NCI-H82 (cell line): ENCODE results near the gene ACTA1.
"Not testable (repeated sequence)": the region's sequence is repeated elsewhere in the genome, so short reads cannot be mapped to it uniquely, and the experiment has no call there.

Experiments
- DNase-seq: peaks from one replicate; lab custom pipeline; 2025; lab: John Stamatoyannopoulos, UW

ACTA1 gene

DNA sequence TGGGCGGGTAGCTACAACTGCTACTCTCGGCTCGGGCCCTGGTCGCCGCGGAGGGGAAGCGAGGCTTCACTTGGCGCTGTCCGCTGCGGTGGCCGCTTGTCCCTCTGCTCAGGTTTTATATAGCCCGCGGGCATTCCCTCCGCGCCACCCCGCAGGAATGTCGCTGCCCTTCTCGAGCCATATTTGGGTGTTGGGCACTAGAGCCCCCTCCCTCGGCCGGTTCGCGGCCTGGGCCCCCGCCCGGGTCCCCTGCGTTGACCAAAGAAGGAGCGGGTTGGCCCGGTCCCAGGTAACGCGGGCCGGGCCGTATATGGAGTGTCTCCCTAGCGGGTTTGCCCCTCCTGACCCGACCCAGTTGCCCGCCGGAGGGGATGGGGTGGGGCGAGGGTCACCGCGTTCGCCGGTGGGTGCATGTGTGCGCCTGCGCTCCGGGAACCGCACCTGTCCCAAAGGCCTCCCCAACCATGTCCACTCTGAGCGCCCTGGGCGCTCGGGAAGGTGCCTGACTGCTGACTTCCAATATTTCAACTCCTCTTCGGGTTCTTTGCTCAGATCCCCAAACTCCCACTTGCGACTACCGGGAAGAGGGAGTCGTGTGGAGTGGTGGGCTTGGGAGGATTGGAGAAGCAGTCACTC lies at the start of gene ACTA1:
TSS of gene ACTA1 (minus strand) at position 90 of the 636 bp plus-strand sequence. CDS start 979 bp downstream, outside the sequence.
- DNase-seq = no peak

DNA sequence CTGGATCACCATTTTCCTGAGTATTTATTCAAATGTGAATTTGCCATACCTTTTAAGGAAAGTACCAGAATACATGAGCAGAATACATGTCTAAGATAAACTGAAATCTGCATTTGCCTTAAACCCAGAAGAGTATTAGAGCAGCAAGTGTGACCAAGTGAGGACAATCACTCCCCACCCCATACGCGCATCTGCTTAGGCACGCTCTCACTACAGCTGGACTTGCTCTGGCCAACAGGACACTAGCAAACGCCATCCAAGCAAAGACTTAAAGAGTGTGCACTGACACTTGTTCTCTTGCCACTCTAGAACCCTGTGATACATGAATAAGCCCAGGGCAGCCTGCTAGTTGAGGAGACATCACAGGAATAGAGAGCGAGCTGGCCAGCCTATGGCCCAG lies 48.6 kb upstream of the ACTA1 start:
- no peak for DNase-seq

DNA sequence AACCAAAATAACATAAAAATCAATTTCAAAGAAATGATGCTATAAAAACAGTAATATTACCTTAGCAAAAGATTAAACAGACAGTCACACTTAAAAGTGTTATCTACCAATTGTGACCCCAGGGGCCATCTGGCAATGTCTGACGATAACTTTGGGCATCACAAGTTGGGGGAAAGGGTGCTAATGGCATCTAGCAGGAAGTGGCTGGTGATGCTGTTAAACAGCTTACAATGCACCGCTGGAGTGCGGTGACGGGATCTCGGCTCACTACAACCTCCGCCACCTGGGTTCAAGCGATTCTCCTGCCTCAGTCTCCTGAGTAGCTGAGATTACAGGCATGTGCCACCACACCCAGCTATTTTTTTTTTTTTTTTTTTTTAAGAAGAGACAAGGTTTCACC lies 46.6 kb upstream of the ACTA1 start:
- no peak for DNase-seq

DNA sequence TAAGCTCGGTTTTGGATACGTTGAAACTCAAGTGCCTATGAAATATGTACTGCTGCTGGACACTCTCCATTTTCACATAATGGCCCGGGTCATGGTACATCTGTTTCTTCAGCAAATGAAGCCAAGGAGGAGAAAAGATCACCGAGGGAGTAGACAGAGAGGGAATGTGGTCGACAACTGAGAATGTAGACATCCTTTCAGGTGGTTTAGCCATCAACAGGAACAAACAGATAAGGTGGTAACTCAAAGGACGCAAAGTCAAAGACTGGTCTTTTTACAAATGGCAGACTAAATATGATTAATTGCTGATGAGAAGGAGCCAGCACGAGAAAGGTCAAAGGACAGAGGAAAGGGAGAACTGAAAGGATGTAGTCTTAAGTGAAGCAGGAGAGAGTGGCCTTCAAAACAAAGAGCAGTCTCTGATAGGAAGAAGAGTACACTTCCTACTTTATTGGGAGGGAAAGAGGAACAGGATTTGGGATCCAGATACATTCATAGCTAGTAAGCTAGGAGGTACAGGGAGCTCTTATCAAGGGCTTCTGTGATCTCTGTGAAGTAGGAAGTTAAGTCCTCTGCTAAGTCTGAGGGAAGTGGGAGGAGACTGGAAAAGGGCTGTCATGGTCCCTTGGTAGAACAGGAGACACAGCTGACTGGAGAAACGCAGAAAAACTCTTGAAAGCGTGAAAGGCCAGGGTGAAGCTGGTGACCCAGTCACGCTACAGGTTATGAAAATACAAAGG lies 45.9 kb upstream of the ACTA1 start:
- DNase-seq = peak; percentile 10

DNA sequence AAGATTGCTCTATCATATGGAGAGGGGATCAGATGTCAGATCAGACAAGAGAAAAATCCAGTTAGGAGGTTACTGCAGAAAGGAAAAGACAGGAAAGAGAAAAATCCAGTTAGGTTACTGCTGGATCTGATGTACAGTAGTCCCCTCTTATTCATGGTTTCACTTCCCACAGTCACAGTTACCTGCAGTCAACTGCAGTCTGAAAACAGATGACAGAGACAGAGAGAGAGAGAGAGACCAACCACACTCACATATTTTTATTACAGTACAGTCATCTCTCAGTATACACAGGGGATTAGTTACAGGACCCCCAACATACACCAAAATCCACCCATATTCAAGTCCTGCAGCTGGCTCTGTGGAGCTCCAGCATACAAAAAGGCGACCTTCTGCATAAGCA lies 45.0 kb upstream of the ACTA1 start:
- DNase-seq = no peak

DNA sequence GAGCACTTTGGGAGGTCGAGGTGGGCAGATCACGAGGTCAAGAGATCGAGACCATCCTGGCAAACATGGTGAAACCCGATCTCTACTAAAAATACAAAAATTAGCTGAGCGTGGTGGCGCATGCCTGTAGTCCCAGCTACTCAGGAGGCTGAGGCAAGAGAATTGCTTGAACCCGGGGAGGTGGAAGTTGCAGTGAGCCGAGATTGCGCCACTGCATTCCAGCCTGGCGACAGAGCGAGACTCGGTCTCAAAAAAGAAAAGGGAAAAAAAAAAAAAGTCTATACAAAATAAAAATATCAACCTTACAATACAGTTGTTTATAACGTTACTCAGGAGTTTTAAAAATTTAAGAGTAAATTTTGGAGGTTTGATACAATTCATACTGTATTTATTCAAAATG lies 42.0 kb upstream of the ACTA1 start:
- DNase-seq = not testable (repeated sequence)

DNA sequence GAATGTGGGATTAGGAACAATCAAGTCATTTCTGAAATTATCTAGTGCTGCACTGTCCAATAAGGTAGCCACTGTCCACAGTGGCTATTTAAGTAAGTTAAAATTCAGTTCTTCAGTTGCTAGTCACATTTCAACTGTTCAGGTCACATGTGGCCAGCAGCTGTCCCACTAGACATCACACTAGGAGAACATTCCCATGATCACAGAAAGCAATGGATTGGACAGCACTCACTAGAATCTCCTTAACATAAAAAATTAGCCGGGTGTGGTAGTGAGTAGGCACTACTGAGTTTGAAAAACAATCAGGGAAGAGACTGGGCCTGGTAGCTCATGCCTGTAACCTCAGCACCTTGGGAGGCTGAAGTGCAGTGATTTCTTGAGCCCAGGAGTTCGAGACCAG lies 40.6 kb upstream of the ACTA1 start:
- no peak for DNase-seq

DNA sequence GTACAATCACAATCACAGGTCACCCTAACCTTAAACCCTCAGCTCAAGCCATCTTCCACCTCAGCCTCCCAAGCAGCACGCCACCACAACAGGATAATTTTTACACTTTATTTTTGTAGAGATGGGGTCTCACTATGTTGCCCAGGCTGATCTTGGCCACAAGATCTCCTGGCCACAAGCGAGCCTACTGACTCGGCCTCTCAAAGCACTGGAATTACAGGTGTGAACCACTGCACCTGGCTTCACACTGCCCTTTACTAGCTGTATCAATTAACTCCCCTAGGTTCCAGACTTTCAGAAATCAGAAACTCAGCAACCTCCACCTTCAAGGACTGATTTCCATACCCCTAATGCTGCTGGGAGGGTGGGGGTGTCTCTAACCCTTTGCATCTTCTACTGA lies 37.3 kb upstream of the ACTA1 start:
- DNase-seq = no peak

DNA sequence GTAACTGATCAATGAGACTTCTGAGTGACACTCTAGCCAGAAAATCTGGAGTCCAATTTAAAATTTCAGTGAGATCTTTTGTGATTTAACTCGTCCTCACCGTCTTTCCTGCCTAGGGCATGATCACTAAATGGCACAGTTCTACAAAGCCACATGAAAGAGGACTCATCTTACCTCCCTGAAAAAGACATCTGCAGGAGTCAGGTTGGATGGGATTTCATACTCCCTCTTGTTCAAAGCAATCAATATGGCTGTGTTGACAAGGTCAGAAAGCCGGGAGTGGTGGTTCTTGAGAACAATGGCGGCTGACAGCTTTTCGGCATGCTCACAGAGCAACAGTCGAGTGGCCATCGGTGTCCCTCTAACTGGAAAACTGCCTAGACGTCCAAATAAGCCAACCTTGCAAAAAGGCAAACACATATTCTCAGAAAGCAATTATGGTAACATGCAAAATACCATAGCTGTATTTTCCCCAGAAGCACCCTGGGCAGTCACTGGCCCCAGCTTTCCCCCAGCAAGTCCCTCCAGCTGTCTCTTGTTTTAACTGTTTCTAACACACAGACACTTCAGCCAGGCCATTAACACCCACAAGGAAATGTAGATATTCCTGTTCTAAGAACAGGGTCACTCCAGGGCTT lies 36.6 kb upstream of the ACTA1 start:
- no peak for DNase-seq

DNA sequence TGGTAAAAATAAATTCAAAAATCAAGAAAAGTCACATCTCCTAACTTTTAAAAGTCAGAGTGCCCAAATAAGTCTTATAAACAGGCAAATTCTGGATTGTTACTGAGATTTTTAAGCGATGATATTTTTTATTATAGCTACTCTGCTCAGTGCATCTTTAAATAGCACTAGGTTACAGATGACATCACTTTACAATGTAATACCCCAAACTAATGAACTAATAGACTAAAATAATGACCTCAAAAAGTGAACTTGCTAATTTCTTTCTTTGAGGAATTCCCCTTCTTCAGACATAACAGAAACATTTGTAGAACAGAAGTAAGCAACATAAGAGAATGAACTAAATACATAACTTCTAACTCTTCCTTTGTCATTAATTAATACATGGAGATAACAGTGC lies 33.0 kb upstream of the ACTA1 start:
- no peak for DNase-seq

DNA sequence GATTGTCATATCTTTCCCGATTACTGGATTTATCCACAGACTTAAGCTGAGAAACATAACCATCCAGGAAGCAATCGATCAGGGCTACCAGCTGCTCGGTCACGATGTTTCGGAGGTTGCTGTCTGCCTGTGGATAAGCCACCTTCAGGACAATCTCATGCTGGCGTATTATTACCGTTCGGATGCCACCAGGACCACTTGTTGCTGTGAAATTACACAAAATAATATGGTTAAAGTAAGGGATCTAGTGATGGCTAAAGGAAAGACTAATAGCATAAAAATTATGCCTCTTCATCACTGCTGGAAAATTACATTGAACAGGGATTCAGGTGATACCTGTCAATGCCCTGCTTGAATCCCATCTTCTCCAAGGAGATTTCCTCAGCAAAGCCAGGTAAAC lies 30.8 kb upstream of the ACTA1 start:
- peak; percentile 16 for DNase-seq

DNA sequence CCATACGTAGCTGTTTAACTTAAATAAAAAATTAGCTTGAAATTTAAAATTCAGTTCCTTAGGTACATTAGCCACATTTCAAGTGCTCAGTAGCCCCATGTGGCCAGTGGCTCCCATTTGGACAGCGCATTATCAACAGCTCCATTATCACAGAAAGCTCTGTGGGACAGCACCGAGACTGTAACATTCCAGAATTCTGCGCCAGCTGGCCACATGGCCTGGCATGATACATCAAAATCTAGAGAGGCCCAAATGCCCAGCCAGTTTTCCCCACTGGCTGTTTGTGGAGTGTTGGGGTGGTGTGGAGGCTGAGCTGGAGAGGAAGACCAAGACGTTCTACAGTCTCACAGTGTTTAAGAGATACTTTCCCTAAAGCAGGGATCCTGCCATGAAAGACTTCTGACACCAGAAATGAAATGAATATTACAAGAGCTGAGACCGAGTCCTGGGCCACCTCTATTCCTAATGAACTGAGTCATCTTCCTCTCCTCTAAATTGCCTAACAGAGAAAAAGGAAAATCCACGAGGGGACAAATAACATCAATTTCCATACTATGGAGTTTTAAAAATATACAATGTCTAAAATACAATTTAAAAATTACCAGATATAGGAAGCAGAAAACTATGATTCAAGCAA lies 27.3 kb upstream of the ACTA1 start:
- DNase-seq = no peak

DNA sequence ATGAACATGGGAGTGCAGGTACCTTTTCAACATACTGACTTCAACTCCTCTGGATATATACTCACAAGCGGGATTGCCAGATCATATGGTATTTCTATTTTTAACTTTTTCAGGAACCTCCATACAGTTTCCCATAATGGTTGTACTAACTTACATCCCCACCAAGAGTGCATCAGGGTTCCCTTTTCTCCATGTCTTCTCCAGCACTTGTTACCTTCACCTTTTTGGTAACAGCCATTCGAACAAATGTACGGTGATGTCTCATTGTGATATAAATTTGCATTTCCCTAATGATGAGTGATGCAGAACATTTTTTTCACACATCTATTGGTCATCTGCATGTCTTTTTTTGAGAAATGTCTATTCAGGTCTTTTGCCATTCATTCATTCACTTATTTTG lies 25.9 kb upstream of the ACTA1 start:
- no peak for DNase-seq

DNA sequence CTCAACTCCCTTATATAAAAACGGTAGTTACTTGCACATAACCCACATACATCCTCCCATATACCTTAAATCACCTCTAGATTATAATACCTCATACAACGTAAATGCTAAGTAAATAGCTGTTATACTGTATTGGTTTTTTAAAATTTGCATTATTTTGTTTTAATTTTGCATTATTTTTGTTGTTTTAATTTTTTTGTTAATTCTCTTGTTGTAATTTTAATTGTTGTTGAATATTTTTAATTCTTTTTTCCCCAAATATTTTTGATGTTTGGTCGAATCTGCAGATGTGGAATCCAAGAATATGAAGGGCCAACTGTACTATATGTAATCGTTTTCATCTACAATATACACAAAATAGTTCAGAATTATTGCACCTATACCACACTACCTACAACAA lies 23.5 kb upstream of the ACTA1 start:
- DNase-seq = no peak

DNA sequence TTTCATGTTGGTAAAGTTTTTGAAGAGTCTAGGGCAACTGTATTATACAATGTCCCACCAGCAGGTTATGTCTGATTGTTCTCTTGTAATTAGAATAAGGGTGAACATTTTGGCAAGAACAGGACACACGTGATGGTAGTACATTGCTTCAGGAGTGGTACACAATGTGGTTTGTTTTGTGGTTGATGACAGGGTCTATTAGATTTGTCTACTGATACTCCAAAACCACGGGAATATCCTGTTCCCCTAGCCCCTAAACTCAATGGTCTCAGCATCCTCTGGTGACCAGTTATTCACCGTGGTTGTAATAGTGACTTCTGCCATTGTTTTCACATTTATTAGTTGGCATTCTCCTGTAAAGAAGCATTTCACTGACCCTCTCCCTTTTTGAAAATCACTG lies 22.1 kb upstream of the ACTA1 start:
- DNase-seq = no peak

DNA sequence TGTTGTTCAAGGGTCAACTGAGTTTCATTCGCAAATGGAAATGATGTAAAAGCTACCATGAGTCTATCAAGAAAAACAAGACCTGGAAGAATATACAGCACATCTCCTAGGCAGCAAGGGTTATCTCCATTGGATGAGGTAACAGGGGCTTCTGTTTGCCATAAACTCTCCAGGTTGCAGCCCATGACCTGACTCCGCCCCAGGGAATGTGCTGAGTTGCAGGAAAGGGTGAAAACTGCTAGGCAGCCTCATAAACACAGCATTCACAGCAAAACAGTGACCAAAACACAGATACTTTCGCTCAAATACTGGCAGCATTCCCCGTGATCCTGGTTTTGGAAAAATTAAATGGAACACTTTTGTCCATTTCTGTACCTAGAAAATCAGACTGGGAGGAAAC lies 20.2 kb upstream of the ACTA1 start:
- no peak for DNase-seq

DNA sequence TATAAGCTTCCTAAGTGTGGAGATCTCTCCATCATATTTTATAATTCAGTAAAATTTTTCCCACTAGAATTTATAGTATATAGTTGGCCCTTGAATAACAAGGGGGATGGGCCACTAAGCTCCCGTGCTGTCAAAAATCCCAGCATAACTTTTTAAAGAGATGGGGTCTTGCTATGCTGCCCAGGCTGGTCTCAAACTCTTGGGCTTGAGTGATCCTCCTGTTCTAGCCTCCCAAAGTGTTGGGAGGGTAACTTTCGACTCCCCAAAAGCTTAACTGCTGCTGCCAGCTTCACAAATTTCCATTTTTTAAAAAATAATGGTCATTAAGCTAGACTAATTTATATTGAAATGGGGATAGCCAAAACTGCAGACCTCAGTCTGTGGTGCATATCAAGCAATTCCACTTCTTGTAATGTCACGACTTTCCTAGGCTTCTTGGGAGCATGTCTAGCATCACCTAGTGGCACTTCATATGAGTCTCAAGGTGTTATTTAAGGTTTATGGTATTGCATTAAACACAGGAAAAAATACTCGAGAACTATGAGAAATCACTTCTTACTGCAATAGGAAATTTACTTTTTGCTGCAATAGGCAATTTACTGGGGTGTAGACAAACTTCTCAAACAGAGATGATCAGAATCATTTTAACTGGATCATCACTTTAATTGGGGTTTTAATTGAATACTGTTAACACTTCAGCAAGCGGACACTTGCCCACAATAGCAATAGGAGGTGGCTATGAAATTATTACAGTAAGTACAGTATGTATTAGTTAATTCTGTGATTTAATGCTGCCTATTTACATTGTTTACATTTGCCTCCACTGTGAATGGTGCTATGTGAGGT lies 19.3 kb upstream of the ACTA1 start:
- peak; percentile 68 for DNase-seq

DNA sequence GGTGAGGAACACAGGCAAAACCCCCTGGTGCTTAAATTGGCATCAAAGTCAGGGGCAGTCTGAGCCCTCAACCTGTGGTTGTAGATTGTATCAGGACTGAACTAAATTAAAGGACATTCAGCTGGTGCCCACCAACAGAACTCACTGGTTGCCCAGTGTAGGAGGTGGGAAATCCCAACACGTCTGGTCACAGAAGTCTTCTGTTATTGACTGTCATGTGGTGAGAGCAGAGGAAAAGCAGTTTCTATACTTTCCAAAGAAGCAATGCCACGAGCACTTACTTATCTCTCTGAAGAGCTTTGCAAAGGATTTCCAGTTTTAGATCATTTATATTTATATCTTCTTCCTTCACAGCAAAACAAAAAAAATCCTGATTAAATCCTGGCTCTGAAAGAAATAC lies 15.0 kb upstream of the ACTA1 start:
- DNase-seq = no peak

DNA sequence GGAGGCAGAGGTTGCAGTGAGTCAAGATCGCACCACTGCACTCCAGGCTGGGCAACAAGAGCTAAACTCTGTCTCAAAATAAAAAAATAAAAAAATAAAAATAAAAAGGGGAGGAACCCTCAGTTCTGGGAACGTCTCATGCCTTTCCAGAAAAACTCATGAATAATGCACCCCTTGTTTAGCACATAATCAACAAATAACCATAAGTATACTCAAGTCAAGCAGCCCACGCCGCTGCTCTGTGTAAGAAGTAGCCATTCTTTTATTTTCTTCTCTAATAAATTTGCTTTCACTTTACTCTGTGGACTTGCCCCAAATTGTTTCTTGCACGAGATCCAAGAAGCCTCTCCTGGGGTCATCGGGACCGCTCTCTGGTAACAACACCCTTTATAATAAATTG lies 14.5 kb upstream of the ACTA1 start:
- no peak for DNase-seq

DNA sequence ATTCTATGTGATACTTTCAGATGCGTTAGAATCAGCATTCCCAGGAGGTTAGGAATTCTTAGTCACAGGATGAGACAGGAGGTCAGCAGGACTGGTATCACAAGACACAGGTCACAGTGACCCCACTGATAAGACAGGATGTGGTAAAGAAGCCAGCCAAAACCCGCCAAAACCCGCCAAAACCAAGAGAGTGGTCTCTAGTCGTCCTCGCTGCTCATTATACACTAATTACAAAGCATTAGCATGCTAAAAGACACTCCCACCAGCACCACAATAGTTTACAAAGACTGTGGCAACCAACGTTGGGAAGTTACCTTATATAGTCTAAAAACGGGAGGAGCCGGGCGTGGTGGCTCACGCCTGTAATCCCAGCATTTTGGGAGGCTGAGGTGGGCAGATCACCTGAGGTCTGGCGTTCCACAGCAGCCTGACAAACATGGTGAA lies 13.9 kb upstream of the ACTA1 start:
- DNase-seq = no peak

DNA sequence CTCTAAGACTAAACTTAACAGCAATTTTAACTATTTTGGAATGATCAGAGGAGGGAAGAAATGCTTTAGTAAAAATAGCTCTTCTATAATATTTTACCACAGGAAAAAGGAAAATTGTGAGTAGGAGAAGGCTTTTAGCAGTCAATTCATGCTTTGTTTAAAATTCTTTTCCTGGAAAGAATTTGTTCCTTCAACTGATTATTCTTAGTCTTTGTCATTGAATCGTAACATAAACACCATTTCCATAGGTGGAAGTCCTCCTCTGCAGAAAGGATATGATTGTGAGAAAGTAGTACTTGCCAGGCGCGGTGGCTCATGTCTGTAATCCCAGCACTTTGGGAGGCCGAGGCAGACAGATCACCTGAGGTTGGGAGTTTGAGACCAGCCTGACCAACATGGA lies 11.9 kb upstream of the ACTA1 start:
- no peak for DNase-seq
